HFF-Myc (cell line): ENCODE results near the gene TOX3.

Experiments
- DNase-seq: peaks from one replicate; pipeline ENCODE4 v3.0.0-alpha.2; 2011; ENCODE audit warnings: low read depth; ENCODE audit errors: extremely low read depth
- H3K4me3 ChIP-seq: replicated peaks from 2 replicates; pipeline ENCODE4 v1.5.1; 2011; ENCODE audit warnings: low read depth, mild to moderate bottlenecking, control low read depth, low read length
- CTCF ChIP-seq: IDR thresholded peaks from 2 replicates; pipeline ENCODE4 v1.5.1; 2012; ENCODE audit warnings: mild to moderate bottlenecking, low read depth, low read length, control low read depth; ENCODE audit errors: missing control alignments

The TOX3 gene

GRCh38 chr16:52556083-52556482 is 9.1 kb upstream of the TOX3 start:
- no peak for TF ChIP-seq CTCF
- no peak overlapping the region for H3K4me3 ChIP-seq
- no peak for DNase-seq

- DNase-seq: no peak
- TF ChIP-seq CTCF: no peak
- H3K4me3 ChIP-seq: no peak overlapping the region
These were observed 8.6 kb upstream of the TOX3 start for GRCh38 chr16:52555572-52555971.

- no peak for DNase-seq
- no peak for TF ChIP-seq CTCF
- no peak overlapping the region for H3K4me3 ChIP-seq
These were observed 7.4 kb upstream of the TOX3 start for GRCh38 chr16:52554334-52554733.

DNA sequence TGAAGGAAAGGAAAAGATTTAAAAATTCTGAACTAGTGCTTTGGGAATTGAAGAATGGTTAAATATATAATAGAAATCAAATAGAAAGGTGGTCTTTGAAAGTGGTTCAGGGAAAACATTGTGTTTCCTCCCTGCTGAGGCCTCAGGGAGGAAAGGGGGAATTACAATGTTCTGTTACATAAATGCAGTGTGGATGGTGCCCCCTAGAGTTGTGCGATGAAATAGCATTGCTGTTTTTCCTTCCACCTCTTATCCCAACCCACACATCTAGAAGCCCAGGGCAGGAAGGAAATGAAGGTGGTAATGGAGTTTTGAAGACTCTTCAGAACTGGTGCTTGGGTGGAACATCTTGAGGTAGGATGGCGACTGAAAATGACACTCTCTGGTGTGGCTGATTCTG is 6.4 kb upstream of the TOX3 start:
- DNase-seq: no peak
- no peak overlapping the region for H3K4me3 ChIP-seq
- peak; percentile 12 for TF ChIP-seq CTCF

- no peak for TF ChIP-seq CTCF
- H3K4me3 ChIP-seq: no peak overlapping the region
- DNase-seq: no peak
These were observed 5.7 kb upstream of the TOX3 start for GRCh38 chr16:52552643-52553042.

GRCh38 chr16:52549011-52549692 is 2.2 kb upstream of the TOX3 start:
- DNase-seq: no peak
- TF ChIP-seq CTCF: no peak
- H3K4me3 ChIP-seq: no peak overlapping the region
